GM18907 (cell line): ENCODE measurements around the gene CUBN.

ENCODE experiments used
- ATAC-seq: cut with Tn5 transposase; IDR thresholded peaks from one replicate; pipeline ENCODE4 v1.9.1; 2021; ENCODE audit warnings: mild to moderate bottlenecking, moderate library complexity; ENCODE audit not compliant: unreplicated experiment

Gene CUBN

GRCh38 chr10:17109475-17110207 is 20.0 kb downstream of the CUBN start:
- ATAC-seq, result no peak

DNA sequence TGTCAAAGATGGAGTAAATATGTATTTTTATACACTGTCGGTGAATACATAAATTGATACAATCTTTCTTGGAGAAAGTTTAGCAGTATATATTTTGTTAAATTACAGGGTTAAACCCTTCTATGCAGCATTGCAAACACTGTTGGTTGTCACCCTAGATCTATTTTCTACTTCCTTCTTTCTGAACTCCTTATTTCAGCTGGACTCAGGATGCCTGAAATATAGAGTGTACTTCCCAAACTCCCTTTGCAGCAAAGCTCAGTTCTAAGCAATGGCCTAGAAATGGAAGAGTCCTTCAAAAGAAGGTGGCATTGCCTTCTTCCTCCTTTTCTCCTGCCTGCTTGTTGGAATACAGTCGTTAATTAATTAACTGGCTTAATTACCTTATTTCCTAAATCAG is 20.6 kb downstream of the CUBN start:
- ATAC-seq, result no peak

GRCh38 chr10:17106991-17107390 is 22.6 kb downstream of the CUBN start:
- no peak for ATAC-seq

- no peak for ATAC-seq
Observed at GRCh38 chr10:17101910-17102266, 27.7 kb downstream of the CUBN start.

DNA sequence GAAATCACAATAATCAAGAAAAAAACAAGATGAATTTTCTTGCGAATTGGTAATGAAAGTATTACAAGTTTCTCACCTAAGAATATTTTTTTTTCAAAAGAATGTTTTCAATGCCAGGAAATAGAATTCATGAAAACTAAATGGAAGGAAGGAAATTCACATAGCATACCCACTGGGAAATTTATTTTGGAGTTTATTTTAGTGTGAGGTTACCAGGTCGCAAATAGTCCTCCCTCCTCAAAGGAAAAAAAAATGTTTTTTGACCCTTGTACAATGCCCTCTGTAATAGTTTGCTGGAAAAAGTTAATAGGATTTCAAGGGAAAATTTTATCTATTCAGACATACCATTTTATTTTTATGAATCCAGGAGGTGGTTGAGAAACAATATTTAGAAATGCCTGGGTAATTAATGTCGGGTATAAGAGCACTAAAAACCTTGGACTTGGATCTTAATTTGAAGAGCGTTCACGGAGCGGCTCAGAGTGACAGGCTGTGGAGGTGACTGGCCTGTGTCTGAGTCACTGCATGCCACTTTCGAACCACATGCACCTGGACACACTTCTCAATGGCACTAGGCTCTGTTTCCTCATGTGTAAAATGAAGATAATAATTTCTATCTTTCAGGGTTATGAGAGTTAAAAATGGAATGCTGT is 28.2 kb downstream of the CUBN start:
- ATAC-seq, result no peak

- ATAC-seq, result no peak
Observed at GRCh38 chr10:17100586-17100985, 29.0 kb downstream of the CUBN start.

DNA sequence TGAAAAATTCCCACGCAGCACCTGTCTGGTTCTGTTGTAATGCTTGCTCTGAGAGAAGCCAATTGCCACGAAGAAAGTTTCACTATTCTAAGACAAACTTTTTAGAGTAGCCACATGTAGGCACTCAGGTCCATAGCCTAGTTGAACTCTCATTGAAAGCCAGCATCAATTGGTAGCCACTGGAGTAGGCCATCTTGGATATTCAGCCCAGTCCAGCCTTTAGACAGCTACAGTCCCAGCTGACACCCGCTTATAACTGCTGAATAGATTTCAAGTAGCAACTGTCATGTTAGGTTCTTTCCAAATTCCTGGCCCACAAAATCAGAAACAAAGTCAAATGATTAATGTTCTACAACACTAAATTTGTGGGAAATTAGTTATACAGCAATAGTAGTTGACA is 31.6 kb downstream of the CUBN start:
- no peak for ATAC-seq

- ATAC-seq, result no peak
Observed at GRCh38 chr10:17094844-17095243, 34.8 kb downstream of the CUBN start.

- no peak for ATAC-seq
Observed at GRCh38 chr10:17092986-17093803, 36.4 kb downstream of the CUBN start.

DNA sequence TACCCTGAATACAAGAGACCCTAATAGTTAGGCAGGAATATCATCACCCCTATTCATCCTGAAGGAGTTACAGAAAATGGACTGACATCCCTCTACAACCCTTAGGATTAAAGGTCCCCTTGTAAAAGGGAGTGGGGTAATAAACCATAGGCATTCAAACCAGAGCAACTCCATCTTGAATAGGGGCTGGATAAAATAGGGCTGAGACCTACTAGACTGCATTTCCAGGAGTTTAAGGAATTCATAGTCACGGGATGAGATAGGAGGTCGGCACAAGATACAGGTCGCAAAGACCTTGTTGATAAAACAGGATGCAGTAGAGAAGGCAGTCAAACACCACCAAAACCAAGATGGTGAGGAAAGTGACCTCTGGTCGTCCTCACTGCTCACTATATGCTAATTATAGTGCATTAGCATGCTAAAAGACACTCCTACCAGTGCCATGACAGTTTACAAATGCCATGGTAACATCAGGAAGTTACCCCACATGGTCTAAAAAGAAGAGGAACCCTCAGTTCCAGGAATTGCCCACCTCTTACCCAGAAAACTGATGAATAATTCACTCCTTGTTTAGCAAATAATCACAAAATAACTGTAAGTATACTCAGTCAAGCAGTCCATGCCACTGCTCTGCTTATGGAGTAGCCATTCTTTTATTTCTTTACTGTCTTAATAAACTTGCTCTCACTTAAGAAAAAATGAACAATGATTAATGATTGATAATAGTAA is 37.2 kb downstream of the CUBN start:
- no peak for ATAC-seq

DNA sequence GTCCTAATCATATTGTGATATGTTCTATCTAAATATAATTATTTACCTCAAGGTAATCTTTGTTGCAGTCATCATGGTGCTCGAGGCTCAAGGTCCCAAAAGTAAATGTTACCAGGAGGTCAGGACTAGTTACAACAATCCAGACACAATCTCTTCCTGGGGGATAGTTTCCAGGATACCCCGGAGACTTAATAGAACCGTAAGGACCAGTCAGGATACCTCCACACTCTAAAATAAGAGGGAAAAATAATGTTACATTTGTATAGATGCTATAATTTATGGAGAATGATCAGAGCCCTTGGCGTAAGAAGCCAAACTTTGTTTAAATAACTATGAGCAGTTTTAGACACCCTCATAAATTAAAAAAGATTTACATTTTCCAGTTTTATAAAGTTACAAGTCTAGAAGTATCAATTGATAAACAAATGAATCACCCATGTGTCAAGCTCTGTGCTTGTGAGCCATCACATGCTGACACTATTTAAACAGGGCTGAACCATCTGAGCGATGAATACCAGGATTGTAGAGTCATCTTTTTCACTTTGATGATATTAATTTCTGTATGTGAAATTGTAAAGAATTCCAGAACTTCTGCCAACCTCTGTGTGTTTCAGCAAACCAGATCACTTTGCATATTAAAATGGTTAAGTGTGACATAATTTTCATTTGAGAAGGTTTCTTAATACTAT is 41.3 kb downstream of the CUBN start:
- ATAC-seq, result no peak

GRCh38 chr10:17086865-17087367 is 42.7 kb downstream of the CUBN start:
- ATAC-seq, result no peak

GRCh38 chr10:17085011-17085725 is 44.4 kb downstream of the CUBN start:
- ATAC-seq, result no peak

DNA sequence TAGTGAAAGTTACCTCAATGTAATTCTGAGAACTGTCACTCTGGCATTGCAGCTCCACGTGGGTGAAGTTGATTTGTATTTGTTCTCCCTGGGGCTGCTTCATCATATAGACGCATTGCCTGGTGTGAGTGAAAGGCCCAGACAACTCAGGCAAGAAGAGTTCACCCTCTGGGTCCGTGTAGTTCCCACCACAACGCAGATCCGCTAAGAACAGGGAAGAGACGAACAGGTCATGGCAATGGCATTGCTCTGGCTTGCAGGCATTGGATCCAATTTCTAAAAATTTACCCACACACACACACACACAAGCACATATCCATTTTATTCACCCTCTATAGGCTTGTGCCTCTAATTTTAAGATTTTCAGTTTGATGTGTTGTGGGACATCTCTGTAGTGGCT is 45.4 kb downstream of the CUBN start:
- ATAC-seq, result no peak

DNA sequence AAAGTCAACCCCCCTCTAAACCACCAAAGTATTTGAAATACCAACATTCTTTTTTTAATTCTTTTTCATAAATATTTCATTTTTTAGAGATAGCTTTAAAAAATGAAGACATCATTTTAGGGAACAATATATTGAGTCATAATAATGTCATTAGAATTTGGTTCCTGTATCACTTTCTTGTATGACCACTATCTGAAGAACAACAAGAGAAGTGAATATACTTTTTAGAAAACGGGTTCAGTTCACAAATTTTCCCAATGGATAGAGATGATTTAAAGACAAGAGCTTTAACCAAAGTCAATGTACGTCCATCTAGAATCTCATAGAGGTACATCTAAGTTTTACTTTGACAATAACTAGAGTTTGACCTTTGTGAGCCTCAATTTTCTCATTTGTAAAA is 48.2 kb downstream of the CUBN start:
- ATAC-seq, result no peak

DNA sequence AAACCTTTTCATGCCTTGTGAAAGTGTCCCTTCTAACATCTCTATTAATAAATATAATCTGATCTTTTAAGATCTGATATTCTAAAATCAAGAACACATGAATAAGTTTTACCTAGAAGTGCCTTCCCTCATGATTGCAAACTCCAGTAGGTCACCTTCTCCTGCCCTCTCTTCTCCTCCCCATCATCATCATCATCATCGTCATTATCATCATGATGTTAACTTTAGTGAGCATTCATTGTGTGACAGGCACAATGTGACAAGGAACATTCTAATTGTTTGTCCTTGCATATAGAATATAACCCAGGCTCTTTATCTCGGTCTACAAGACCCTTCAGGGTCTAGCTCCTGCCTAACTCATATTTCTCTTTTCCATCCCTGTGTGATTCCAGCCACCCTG is 51.7 kb downstream of the CUBN start:
- ATAC-seq, result no peak

DNA sequence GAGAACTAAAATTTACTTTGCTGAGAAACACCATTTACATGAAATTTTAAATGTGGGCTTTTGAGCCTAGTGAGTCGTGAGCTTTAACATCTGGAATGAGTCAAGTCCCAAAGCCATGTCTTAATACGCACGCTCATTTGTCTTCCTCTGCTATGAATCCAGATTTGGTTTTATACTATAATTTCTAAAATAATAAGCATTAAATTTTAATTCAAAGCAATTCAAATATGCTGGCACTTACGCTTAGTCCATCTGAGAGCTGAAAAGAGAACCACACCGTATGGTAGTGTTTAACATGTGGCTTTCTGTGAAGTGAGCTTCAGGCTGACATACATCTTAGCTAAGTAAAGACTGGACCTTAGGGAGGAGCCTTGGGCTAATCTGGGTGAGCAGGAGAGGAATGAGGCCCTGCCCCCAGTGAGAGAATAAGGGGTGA is 52.2 kb downstream of the CUBN start:
- no peak for ATAC-seq

- ATAC-seq, result no peak
Observed at GRCh38 chr10:17076626-17077345, 52.8 kb downstream of the CUBN start.
